ENCODE results near the gene CDCP2. TPM values are rescaled to one million over a fixed set of nuclear protein-coding genes. Genes with fewer than 3 reads are reported as not detected.

The CDCP2 gene
- total RNA-seq, 1 donor from 2014 or later, result not detected

DNA sequence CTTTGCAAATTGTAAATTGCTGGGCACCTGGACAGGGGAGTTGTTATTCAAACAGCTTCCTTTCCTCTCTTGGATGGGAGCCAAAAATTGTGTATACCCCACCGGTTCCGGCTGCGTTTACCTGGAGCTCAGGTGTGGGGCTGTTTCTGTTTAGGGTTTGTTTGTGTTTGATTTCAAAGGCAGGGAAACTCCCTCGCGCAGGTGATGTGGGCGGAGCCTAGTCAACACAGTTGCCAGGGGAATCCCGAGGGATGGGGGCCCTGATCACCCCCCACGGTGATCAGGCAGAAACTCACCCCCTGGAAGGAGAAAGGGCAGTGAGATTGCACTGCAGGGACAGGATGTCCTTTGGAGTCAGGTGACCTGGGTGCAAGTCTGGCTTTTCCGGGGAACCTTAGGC, 28.3 kb downstream of the CDCP2 start:
- peaks cover 5% of the 10 kb centered on the region for H3K4me1 Mint-ChIP-seq (ENCODE audit: low read depth, unreplicated experiment)
- H3K27me3 Mint-ChIP-seq (ENCODE audit: unreplicated experiment), result peaks cover 18% of the 10 kb centered on the region
- H3K9me3 Mint-ChIP-seq (ENCODE audit: unreplicated experiment), result peaks cover 3% of the 10 kb centered on the region
- no peak overlapping the region for H3K4me3 Mint-ChIP-seq (ENCODE audit: unreplicated experiment)
- no peak for DNase-seq
- H3K36me3 Mint-ChIP-seq (ENCODE audit: unreplicated experiment), result peaks cover 5% of the 10 kb centered on the region
- TF ChIP-seq CTCF (IDR thresholded peaks at IDR 0.05; ENCODE audit: partially characterized antibody, unreplicated experiment), result no peak
- H3K27ac Mint-ChIP-seq (ENCODE audit: unreplicated experiment), result no peak overlapping the region

DNA sequence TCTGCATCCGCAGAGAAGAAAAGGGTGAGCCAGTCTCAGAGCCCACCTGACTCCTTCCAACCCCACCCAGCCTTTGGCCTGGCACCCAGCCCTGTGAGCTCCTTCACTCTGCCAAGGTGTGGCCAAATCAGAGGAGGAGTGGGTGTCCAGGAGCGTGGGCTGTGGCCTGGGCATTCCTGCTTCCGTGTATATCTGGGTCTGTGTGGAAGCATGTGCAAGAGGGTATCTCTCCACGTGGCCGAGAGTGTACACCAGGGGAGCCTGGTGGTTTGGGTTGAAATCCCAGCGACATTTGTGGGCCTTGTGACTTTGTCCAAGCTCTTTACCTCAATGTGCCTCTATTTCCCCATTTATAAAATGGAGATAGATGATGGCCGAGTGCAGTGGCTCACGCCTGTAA, 29.8 kb downstream of the CDCP2 start:
- Mint-ChIP-seq H3K4me3 (ENCODE audit: unreplicated experiment) (no peak overlapping the region), H3K27ac (ENCODE audit: unreplicated experiment) (no peak overlapping the region), H3K36me3 (ENCODE audit: unreplicated experiment) (peaks cover 5% of the 10 kb centered on the region), H3K4me1 (ENCODE audit: low read depth, unreplicated experiment) (peaks cover 5% of the 10 kb centered on the region), H3K9me3 (ENCODE audit: unreplicated experiment) (peaks cover 2% of the 10 kb centered on the region), H3K27me3 (ENCODE audit: unreplicated experiment) (peaks cover 13% of the 10 kb centered on the region)
- no peak for TF ChIP-seq CTCF (IDR thresholded peaks at IDR 0.05; ENCODE audit: partially characterized antibody, unreplicated experiment)
- DNase-seq, result no peak

DNA sequence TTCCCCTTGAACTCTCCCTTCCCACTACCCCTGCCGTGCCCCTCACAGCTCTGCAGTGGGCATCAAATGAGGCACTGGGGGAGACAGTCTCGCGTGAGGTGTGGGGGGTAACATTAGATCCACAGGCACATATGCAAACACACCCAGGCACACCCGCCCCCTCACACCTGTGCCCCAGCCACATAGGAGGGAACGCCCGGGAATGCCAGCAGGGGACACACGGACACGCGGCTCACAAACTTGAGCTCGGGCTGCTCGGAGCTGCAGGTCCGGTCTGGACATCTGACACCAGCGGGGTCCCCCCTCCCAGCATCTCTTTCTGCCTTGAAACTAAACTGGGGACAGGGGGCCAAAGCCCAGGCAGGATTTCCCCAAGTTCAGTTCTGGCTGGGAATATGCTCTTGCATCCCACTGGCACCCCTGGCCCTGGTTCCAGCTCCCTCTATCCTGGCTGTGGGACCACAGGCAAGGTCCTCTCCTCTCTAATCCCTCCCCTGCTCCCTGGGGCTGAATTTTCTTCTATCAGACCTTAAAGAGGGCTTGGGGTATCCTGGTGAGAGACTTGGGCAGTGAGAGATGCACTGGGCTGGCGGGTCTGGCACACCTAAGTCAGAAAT, 30.6 kb downstream of the CDCP2 start:
- H3K9me3 Mint-ChIP-seq (ENCODE audit: unreplicated experiment), result no peaks in the 10 kb centered on the region
- peak overlapping the region; percentile 54 for H3K27ac Mint-ChIP-seq (ENCODE audit: unreplicated experiment)
- H3K36me3 Mint-ChIP-seq (ENCODE audit: unreplicated experiment), result no peaks in the 10 kb centered on the region
- TF ChIP-seq CTCF (IDR thresholded peaks at IDR 0.05; ENCODE audit: partially characterized antibody, unreplicated experiment), result no peak
- peaks cover 6% of the 10 kb centered on the region for H3K27me3 Mint-ChIP-seq (ENCODE audit: unreplicated experiment)
- DNase-seq, result no peak
- peak overlapping the region; percentile 46 for H3K4me3 Mint-ChIP-seq (ENCODE audit: unreplicated experiment)
- H3K4me1 Mint-ChIP-seq (ENCODE audit: low read depth, unreplicated experiment), result peaks cover 5% of the 10 kb centered on the region

GRCh38 chr1:54121482-54122134, 31.2 kb downstream of the CDCP2 start:
- peak overlapping the region; percentile 46 for H3K4me3 Mint-ChIP-seq (ENCODE audit: unreplicated experiment)
- H3K9me3 Mint-ChIP-seq (ENCODE audit: unreplicated experiment), result no peaks in the 10 kb centered on the region
- H3K4me1 Mint-ChIP-seq (ENCODE audit: low read depth, unreplicated experiment), result peaks cover 5% of the 10 kb centered on the region
- TF ChIP-seq CTCF (IDR thresholded peaks at IDR 0.05; ENCODE audit: partially characterized antibody, unreplicated experiment), result peak; percentile 74
- H3K27me3 Mint-ChIP-seq (ENCODE audit: unreplicated experiment), result peaks cover 3% of the 10 kb centered on the region
- H3K36me3 Mint-ChIP-seq (ENCODE audit: unreplicated experiment), result no peaks in the 10 kb centered on the region
- peak overlapping the region; percentile 54 for H3K27ac Mint-ChIP-seq (ENCODE audit: unreplicated experiment)
- peak; percentile 93 for DNase-seq

Data from glutamatergic neuron (in vitro differentiated cells).